ENCODE measurements around the gene SIKE1. TPM values are rescaled to one million over a fixed set of nuclear protein-coding genes. Genes with fewer than 3 reads are reported as not detected.

The SIKE1 gene
- polyA plus RNA-seq, 3 donors = 15.2 to 30.4 (median 26.9) TPM

DNA sequence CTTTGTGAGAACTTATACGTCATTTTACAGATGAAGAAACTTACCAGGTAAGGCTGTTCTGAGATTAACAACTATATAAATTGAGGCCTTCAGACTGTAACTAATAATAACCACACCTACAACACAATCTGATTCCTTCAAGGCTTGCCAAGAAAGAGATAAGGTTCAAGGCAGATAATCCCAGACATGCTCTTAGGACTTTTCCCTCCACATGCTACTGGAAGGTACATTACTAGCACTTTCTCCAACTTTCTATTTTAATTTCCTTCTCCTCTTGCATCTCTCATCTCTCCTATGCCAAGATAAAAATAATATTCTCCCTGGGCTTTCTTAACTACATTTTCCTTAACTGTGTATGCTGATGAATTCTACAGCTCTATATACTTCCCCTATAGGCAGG, 45.0 kb downstream of the SIKE1 start:
- Mint-ChIP-seq H3K27me3 (ENCODE audit: low read depth in 3 of 3) (no peaks in the 10 kb centered on the region), H3K9me3 (no peaks in the 10 kb centered on the region), H3K4me1 (no peaks in the 10 kb centered on the region), H3K36me3 (peaks cover 84 to 92% of the 10 kb centered on the region in 2 donors), H3K27ac (peak overlapping the region in 1 of 7 donors; percentile 10), H3K4me3 (no peak overlapping the region)
- Histone ChIP-seq H3K9me3 (replicated peaks in 1 of 2; ENCODE audit: control insufficient read depth in 1 of 2, insufficient read depth in 1 of 2, low read length in 2 of 2) (no peaks in the 10 kb centered on the region), H3K4me2 (replicated peaks; ENCODE audit: extremely low read depth, low read length, poor library complexity, severe bottlenecking) (no peak overlapping the region), H3K9ac (ENCODE audit: insufficient read depth, low read length, poor library complexity, severe bottlenecking) (no peak overlapping the region), H3K79me2 (ENCODE audit: insufficient read depth, low read length) (peaks cover 43% of the 10 kb centered on the region), H3K4me1 (ENCODE audit: control insufficient read depth in 1 of 2, insufficient read depth in 2 of 2, low read length in 2 of 2) (no peaks in the 10 kb centered on the region), H2AFZ (ENCODE audit: insufficient read depth, low read depth, low read length, poor library complexity, severe bottlenecking) (no peak overlapping the region), H3K27ac (ENCODE audit: low read depth in 1 of 2, low read length in 2 of 2) (no peak overlapping the region), H4K20me1 (ENCODE audit: insufficient read depth, low read length) (peaks cover 90% of the 10 kb centered on the region), H3K4me3 (replicated peaks in 1 of 3; ENCODE audit: low read depth in 2 of 3, low read length in 3 of 3) (no peak overlapping the region), H3K36me3 (replicated peaks in 1 of 2; ENCODE audit: control insufficient read depth in 1 of 2, insufficient read depth in 2 of 2, low read length in 2 of 2) (peaks cover 92 to 100% of the 10 kb centered on the region in 2 donors), H3K27me3 (ENCODE audit: control insufficient read depth in 2 of 2, insufficient read depth in 2 of 2, low read length in 2 of 2) (no peaks in the 10 kb centered on the region)
- DNase-seq = no peak
- TF ChIP-seq, protein P1, sequence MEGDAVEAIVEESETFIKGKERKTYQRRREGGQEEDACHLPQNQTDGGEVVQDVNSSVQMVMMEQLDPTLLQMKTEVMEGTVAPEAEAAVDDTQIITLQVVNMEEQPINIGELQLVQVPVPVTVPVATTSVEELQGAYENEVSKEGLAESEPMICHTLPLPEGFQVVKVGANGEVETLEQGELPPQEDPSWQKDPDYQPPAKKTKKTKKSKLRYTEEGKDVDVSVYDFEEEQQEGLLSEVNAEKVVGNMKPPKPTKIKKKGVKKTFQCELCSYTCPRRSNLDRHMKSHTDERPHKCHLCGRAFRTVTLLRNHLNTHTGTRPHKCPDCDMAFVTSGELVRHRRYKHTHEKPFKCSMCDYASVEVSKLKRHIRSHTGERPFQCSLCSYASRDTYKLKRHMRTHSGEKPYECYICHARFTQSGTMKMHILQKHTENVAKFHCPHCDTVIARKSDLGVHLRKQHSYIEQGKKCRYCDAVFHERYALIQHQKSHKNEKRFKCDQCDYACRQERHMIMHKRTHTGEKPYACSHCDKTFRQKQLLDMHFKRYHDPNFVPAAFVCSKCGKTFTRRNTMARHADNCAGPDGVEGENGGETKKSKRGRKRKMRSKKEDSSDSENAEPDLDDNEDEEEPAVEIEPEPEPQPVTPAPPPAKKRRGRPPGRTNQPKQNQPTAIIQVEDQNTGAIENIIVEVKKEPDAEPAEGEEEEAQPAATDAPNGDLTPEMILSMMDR (IDR thresholded peaks at IDR 0.05) = no peak
- intact Hi-C loops (cut with micrococcal nuclease) = no loop called here
- WGBS (ENCODE audit: insufficient coverage) = no CpG with 5 or more reads among the region's 1 CpG

DNA sequence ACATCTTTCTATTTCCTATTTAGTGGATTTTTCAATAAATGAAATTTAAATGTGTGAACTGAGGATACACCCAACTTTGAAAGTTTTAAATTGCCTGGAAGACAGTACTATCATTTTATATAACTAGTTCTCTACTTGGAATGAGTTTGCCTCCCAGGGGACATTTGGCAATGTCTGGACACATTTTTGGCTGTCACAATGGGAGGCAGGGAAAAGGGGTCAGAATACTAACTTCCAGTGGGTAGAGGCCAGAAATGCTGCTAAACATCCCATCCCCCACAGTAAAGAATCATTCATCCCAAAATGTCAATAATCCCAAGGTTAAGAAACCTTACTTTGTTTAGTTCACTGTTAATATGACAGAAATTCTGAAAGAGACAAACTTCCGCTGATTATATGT, 50.7 kb downstream of the SIKE1 start:
- no peak overlapping the region for H3K27ac ChIP-seq (ENCODE audit: low read depth in 1 of 2, low read length in 2 of 2)
- no peak overlapping the region for H3K4me2 ChIP-seq (replicated peaks; ENCODE audit: extremely low read depth, low read length, poor library complexity, severe bottlenecking)
- H3K4me1 ChIP-seq (ENCODE audit: control insufficient read depth in 1 of 2, insufficient read depth in 2 of 2, low read length in 2 of 2) = no peaks in the 10 kb centered on the region
- no peak overlapping the region for H3K9ac ChIP-seq (ENCODE audit: insufficient read depth, low read length, poor library complexity, severe bottlenecking)
- DNase-seq = no peak
- no peak overlapping the region for H3K27ac Mint-ChIP-seq
- H3K9me3 Mint-ChIP-seq = no peaks in the 10 kb centered on the region
- H3K36me3 ChIP-seq (replicated peaks in 1 of 2; ENCODE audit: control insufficient read depth in 1 of 2, insufficient read depth in 2 of 2, low read length in 2 of 2) = peaks cover 98 to 100% of the 10 kb centered on the region in 2 donors
- H3K36me3 Mint-ChIP-seq = peaks cover 91 to 98% of the 10 kb centered on the region in 2 donors
- intact Hi-C loops (cut with micrococcal nuclease) = no loop called here
- H3K79me2 ChIP-seq (ENCODE audit: insufficient read depth, low read length) = peaks cover 17% of the 10 kb centered on the region
- H3K4me3 Mint-ChIP-seq = no peak overlapping the region
- TF ChIP-seq, protein P1 (IDR thresholded peaks at IDR 0.05) = no peak
- H3K27me3 Mint-ChIP-seq (ENCODE audit: low read depth in 3 of 3) = no peaks in the 10 kb centered on the region
- no peaks in the 10 kb centered on the region for H3K9me3 ChIP-seq (replicated peaks in 1 of 2; ENCODE audit: control insufficient read depth in 1 of 2, insufficient read depth in 1 of 2, low read length in 2 of 2)
- no peaks in the 10 kb centered on the region for H3K27me3 ChIP-seq (ENCODE audit: control insufficient read depth in 2 of 2, insufficient read depth in 2 of 2, low read length in 2 of 2)
- no peaks in the 10 kb centered on the region for H3K4me1 Mint-ChIP-seq
- H3K4me3 ChIP-seq (replicated peaks in 1 of 3; ENCODE audit: low read depth in 2 of 3, low read length in 3 of 3) = no peak overlapping the region
- H2AFZ ChIP-seq (ENCODE audit: insufficient read depth, low read depth, low read length, poor library complexity, severe bottlenecking) = no peak overlapping the region
- H4K20me1 ChIP-seq (ENCODE audit: insufficient read depth, low read length) = peaks cover 71% of the 10 kb centered on the region
- WGBS (ENCODE audit: insufficient coverage) = no CpG with 5 or more reads among the region's 1 CpG

Measured in CD14-positive monocyte (primary cell).